Activated T-helper 2 cell treated with anti-CD3 and anti-CD28 coated beads, Interferon-gamma antibody, Interleukin-2, Interleukin-4, amounts not matched to agents 10 μg/mL and 5 μg/mL and 100 μg/mL, durations not matched to agents 14 hours and 24 hours and 36 hours (primary cell): ENCODE results near the gene BBX. TPM values are rescaled to one million over a fixed set of nuclear protein-coding genes. Genes with fewer than 3 reads are reported as not detected.

Experiments used
- DNase-seq: peaks from one replicate; pipeline ENCODE4 v3.0.0; 2021; ENCODE audit warnings: low spot score
- H3K27ac Mint-ChIP-seq: one replicate; pipeline ENCODE4 v1.8.0; 2021; ENCODE audit warnings: mixed read lengths
- H3K27me3 Mint-ChIP-seq: one replicate; pipeline ENCODE4 v1.8.0; 2021; ENCODE audit warnings: low read depth, mixed read lengths
- H3K36me3 Mint-ChIP-seq: one replicate; pipeline ENCODE4 v1.8.0; 2021; ENCODE audit warnings: low read depth, mixed read lengths
- H3K4me1 Mint-ChIP-seq: one replicate; pipeline ENCODE4 v1.8.0; 2021; ENCODE audit warnings: low read depth, mixed read lengths
- H3K4me3 Mint-ChIP-seq: one replicate; pipeline ENCODE4 v1.8.0; 2021; ENCODE audit warnings: low read depth, mild to moderate bottlenecking, moderate library complexity, mixed read lengths
- H3K9me3 Mint-ChIP-seq: one replicate; pipeline ENCODE4 v1.8.0; 2021; ENCODE audit warnings: mixed read lengths
- intact Hi-C: fragments of 100-400 bp; cut with micrococcal nuclease; formaldehyde crosslinking; loops from one replicate; pipeline ENCODE4 v1.15.1; 2023
- total RNA-seq: library from RNA; stranded (reverse); gene quantifications from 2 replicates; pipeline ENCODE4 v1.2.3, GENCODE V29; 2022

BBX gene
- 35.8 and 39.8 TPM in 2 replicates for total RNA-seq

- H3K27me3 Mint-ChIP-seq: peaks cover 2% of the 10 kb centered on the region
- H3K4me1 Mint-ChIP-seq: peaks cover 19% of the 10 kb centered on the region
These were observed at the start of gene BBX for GRCh38 chr3:107522510-107523288. Gene BBX, plus strand, starts transcription at chr3:107522962. Its CDS starts 187,499 bp downstream, at chr3:107710461.

DNA sequence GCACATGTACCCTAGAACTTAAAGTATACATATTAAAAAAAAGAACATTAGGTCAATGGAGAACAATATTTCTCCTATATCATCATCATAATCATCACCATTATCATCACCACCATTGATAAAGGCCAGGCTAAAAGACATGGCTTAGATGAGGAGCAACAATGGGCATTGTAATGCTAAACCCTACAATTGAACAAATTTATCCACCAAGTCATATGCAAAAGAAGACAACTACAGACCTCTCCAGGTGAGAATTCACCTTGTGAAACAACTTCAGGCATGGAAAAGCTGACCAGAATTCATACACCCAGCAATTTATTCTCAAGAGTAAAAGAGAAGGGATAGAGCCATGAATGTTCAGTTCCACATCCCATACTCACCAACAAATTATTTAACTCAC lies 46.3 kb upstream of the BBX start:
- no peaks in the 10 kb centered on the region for H3K36me3 Mint-ChIP-seq
- H3K27me3 Mint-ChIP-seq: peaks cover 29% of the 10 kb centered on the region
- no peak overlapping the region for H3K27ac Mint-ChIP-seq
- no peak for DNase-seq
- intact Hi-C loops: no loop called here
- H3K4me3 Mint-ChIP-seq: no peak overlapping the region
- H3K4me1 Mint-ChIP-seq: no peaks in the 10 kb centered on the region
- H3K9me3 Mint-ChIP-seq: peaks cover 12% of the 10 kb centered on the region

More at GRCh38 chr3:107522510-107523288, at the start of gene BBX:
- Mint-ChIP-seq H3K4me3 (peak within 1 kb of the TSS; percentile 96), H3K36me3 (peaks cover 12% of the 10 kb centered on the region), H3K27ac (peak within 1 kb of the TSS; percentile 95), H3K9me3 (no peaks in the 10 kb centered on the region)
- intact Hi-C loops: loop anchor here (1.0 to 10.0 kb wide), 6 partner anchors 76 to 1305 kb away; no protein-coding TSS in a partner anchor
- DNase-seq: peak; percentile 93

- no peak overlapping the region for H3K27ac Mint-ChIP-seq
- DNase-seq: no peak
- no peak overlapping the region for H3K4me3 Mint-ChIP-seq
- H3K9me3 Mint-ChIP-seq: no peaks in the 10 kb centered on the region
- intact Hi-C loops: no loop called here
- no peaks in the 10 kb centered on the region for H3K36me3 Mint-ChIP-seq
- H3K4me1 Mint-ChIP-seq: peaks cover 1% of the 10 kb centered on the region
- H3K27me3 Mint-ChIP-seq: peaks cover 26% of the 10 kb centered on the region
These were observed 35.3 kb upstream of the BBX start for GRCh38 chr3:107487490-107487889.

- no peak overlapping the region for H3K27ac Mint-ChIP-seq
- H3K27me3 Mint-ChIP-seq: peaks cover 32% of the 10 kb centered on the region
These were observed 33.8 kb upstream of the BBX start for GRCh38 chr3:107488942-107489341.

DNA sequence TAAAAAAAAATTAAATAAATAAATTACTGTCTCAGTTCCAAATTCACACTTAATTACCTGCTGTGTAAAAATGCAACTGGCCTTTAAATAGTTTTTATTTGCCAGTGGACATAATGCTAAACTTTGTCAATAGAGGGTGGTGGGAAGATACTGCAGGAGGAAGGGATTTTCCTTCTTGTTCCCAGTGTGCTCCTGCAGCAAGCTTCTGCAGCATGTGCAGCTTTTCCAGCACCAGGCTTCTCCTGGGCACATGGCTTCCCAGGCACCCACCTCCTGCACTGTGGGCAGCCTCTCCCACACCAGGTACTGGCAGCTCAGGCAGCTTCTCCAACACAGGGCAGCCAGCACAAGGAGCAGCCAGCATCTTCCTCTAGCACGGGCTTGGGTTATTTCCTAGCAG lies 29.6 kb upstream of the BBX start:
- DNase-seq: no peak
- peaks cover 28% of the 10 kb centered on the region for H3K27me3 Mint-ChIP-seq
- H3K27ac Mint-ChIP-seq: no peak overlapping the region
- H3K36me3 Mint-ChIP-seq: no peaks in the 10 kb centered on the region
- intact Hi-C loops: no loop called here
- H3K4me3 Mint-ChIP-seq: no peak overlapping the region
- no peaks in the 10 kb centered on the region for H3K9me3 Mint-ChIP-seq
- H3K4me1 Mint-ChIP-seq: no peaks in the 10 kb centered on the region

More at GRCh38 chr3:107488942-107489341, 33.8 kb upstream of the BBX start:
- H3K4me1 Mint-ChIP-seq: peaks cover 1% of the 10 kb centered on the region
- intact Hi-C loops: no loop called here
- H3K4me3 Mint-ChIP-seq: no peak overlapping the region
- H3K9me3 Mint-ChIP-seq: no peaks in the 10 kb centered on the region
- H3K36me3 Mint-ChIP-seq: no peaks in the 10 kb centered on the region
- DNase-seq: no peak

GRCh38 chr3:107496855-107497254 lies 25.9 kb upstream of the BBX start:
- no peaks in the 10 kb centered on the region for H3K36me3 Mint-ChIP-seq
- H3K27ac Mint-ChIP-seq: no peak overlapping the region
- H3K27me3 Mint-ChIP-seq: peaks cover 13% of the 10 kb centered on the region
- H3K9me3 Mint-ChIP-seq: no peaks in the 10 kb centered on the region
- no peak for DNase-seq
- H3K4me1 Mint-ChIP-seq: no peaks in the 10 kb centered on the region
- intact Hi-C loops: no loop called here
- H3K4me3 Mint-ChIP-seq: no peak overlapping the region

- DNase-seq: no peak
- Mint-ChIP-seq H3K27ac (no peak overlapping the region), H3K4me1 (no peaks in the 10 kb centered on the region), H3K36me3 (no peaks in the 10 kb centered on the region), H3K27me3 (peaks cover 6% of the 10 kb centered on the region), H3K9me3 (no peaks in the 10 kb centered on the region), H3K4me3 (no peak overlapping the region)
- intact Hi-C loops: no loop called here
These were observed 24.1 kb upstream of the BBX start for GRCh38 chr3:107498646-107499045.

- H3K27ac Mint-ChIP-seq: no peak overlapping the region
These were observed 16.3 kb upstream of the BBX start for GRCh38 chr3:107506458-107506857.

GRCh38 chr3:107508331-107508730 lies 14.4 kb upstream of the BBX start:
- H3K27me3 Mint-ChIP-seq: peaks cover 30% of the 10 kb centered on the region
- no peaks in the 10 kb centered on the region for H3K36me3 Mint-ChIP-seq
- intact Hi-C loops: no loop called here
- H3K9me3 Mint-ChIP-seq: no peaks in the 10 kb centered on the region
- H3K4me1 Mint-ChIP-seq: no peaks in the 10 kb centered on the region
- DNase-seq: no peak
- no peak overlapping the region for H3K27ac Mint-ChIP-seq
- H3K4me3 Mint-ChIP-seq: no peak overlapping the region

More at GRCh38 chr3:107506458-107506857, 16.3 kb upstream of the BBX start:
- Mint-ChIP-seq H3K27me3 (peaks cover 19% of the 10 kb centered on the region), H3K9me3 (no peaks in the 10 kb centered on the region), H3K4me1 (no peaks in the 10 kb centered on the region), H3K36me3 (no peaks in the 10 kb centered on the region), H3K4me3 (no peak overlapping the region)
- no peak for DNase-seq
- intact Hi-C loops: no loop called here

GRCh38 chr3:107512108-107512507 lies 10.7 kb upstream of the BBX start:
- no peaks in the 10 kb centered on the region for H3K36me3 Mint-ChIP-seq
- no peak overlapping the region for H3K4me3 Mint-ChIP-seq
- H3K27me3 Mint-ChIP-seq: peaks cover 34% of the 10 kb centered on the region
- DNase-seq: no peak
- intact Hi-C loops: no loop called here
- no peaks in the 10 kb centered on the region for H3K4me1 Mint-ChIP-seq
- no peaks in the 10 kb centered on the region for H3K9me3 Mint-ChIP-seq
- H3K27ac Mint-ChIP-seq: no peak overlapping the region

GRCh38 chr3:107514453-107514852 lies 8.3 kb upstream of the BBX start:
- H3K9me3 Mint-ChIP-seq: no peaks in the 10 kb centered on the region
- DNase-seq: no peak
- H3K4me3 Mint-ChIP-seq: no peak overlapping the region
- H3K36me3 Mint-ChIP-seq: no peaks in the 10 kb centered on the region
- no peaks in the 10 kb centered on the region for H3K4me1 Mint-ChIP-seq
- peaks cover 30% of the 10 kb centered on the region for H3K27me3 Mint-ChIP-seq
- intact Hi-C loops: no loop called here
- H3K27ac Mint-ChIP-seq: no peak overlapping the region

DNA sequence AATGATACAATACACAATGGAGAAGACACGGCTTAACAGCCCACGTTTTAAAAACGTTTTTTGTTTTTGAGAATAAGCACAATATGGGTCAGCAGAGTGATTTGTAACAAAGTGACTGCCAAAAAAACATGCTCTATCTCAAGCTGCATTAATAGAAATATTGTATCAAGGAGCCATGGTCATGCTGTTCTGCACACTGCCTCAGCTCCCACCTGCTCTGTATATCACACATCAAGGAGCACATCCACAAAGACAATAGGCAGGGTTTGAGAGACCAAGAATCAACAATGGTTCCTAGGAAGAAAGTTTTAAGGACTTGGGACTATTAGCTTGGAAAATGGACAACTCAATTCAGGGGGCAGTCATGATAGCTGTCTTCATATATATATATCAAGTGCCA lies 6.3 kb upstream of the BBX start:
- H3K36me3 Mint-ChIP-seq: no peaks in the 10 kb centered on the region
- no peak overlapping the region for H3K4me3 Mint-ChIP-seq
- DNase-seq: no peak
- no peaks in the 10 kb centered on the region for H3K4me1 Mint-ChIP-seq
- intact Hi-C loops: no loop called here
- no peak overlapping the region for H3K27ac Mint-ChIP-seq
- H3K27me3 Mint-ChIP-seq: peaks cover 26% of the 10 kb centered on the region
- no peaks in the 10 kb centered on the region for H3K9me3 Mint-ChIP-seq

- H3K4me1 Mint-ChIP-seq: peaks cover 6% of the 10 kb centered on the region
- no peak for DNase-seq
- H3K9me3 Mint-ChIP-seq: no peaks in the 10 kb centered on the region
- H3K27ac Mint-ChIP-seq: no peak overlapping the region
- H3K36me3 Mint-ChIP-seq: no peaks in the 10 kb centered on the region
- no peak overlapping the region for H3K4me3 Mint-ChIP-seq
- intact Hi-C loops: loop anchor here (5.0 to 10.0 kb wide), 3 partner anchors 246 to 1307 kb away; no protein-coding TSS in a partner anchor
- peaks cover 15% of the 10 kb centered on the region for H3K27me3 Mint-ChIP-seq
These were observed 2.2 kb upstream of the BBX start for GRCh38 chr3:107520535-107520934.
